Endodermal cell (in vitro differentiated cells): ENCODE measurements around the gene RAB6A. TPM values are rescaled to one million over a fixed set of nuclear protein-coding genes. Genes with fewer than 3 reads are reported as not detected.

Source experiments
- DNase-seq: peaks from one replicate; pipeline ENCODE4 v3.0.0-alpha.2; 2017
- H3K27ac ChIP-seq: 2 replicates; pipeline ENCODE4 v1.5.1; 2013; ENCODE audit warnings: mild to moderate bottlenecking, low read depth, low read length, moderate library complexity
- H3K27me3 ChIP-seq: 2 replicates; pipeline ENCODE4 v1.6.1; 2013; ENCODE audit warnings: mild to moderate bottlenecking, low read length, moderate library complexity; ENCODE audit not compliant: insufficient read depth, control insufficient read depth, poor library complexity, severe bottlenecking
- H3K36me3 ChIP-seq: 2 replicates; pipeline ENCODE4 v1.7.0; 2013; ENCODE audit warnings: mild to moderate bottlenecking, low read length, moderate library complexity; ENCODE audit not compliant: control insufficient read depth, insufficient read depth
- H3K4me1 ChIP-seq: one replicate; pipeline ENCODE4 v1.7.0; 2013; ENCODE audit warnings: low read length; ENCODE audit not compliant: control insufficient read depth, insufficient read depth
- H3K4me3 ChIP-seq: 2 replicates; pipeline ENCODE4 v1.5.1; 2013; ENCODE audit warnings: mild to moderate bottlenecking, low read length, moderate library complexity
- H3K9ac ChIP-seq: 2 replicates; pipeline ENCODE4 v1.6.1; 2013; ENCODE audit warnings: mild to moderate bottlenecking, low read length, moderate library complexity; ENCODE audit not compliant: poor library complexity, severe bottlenecking; ENCODE audit errors: extremely low read depth
- H3K9me3 ChIP-seq: 2 replicates; pipeline ENCODE4 v1.6.1; 2013; ENCODE audit warnings: mild to moderate bottlenecking, low read length, moderate library complexity; ENCODE audit not compliant: control insufficient read depth
- H3K27ac Mint-ChIP-seq: 2 replicates; pipeline ENCODE4 v1.8.0; 2020; ENCODE audit warnings: mixed read lengths
- H3K27me3 Mint-ChIP-seq: 2 replicates; pipeline ENCODE4 v1.8.0; 2021; ENCODE audit warnings: mild to moderate bottlenecking, mixed read lengths; ENCODE audit not compliant: insufficient read depth
- H3K36me3 Mint-ChIP-seq: 2 replicates; pipeline ENCODE4 v1.8.0; 2020; ENCODE audit warnings: low read depth, mixed read lengths
- H3K4me1 Mint-ChIP-seq: 2 replicates; pipeline ENCODE4 v1.8.0; 2020; ENCODE audit warnings: mixed read lengths
- H3K4me3 Mint-ChIP-seq: 2 replicates; pipeline ENCODE4 v1.8.0; 2020; ENCODE audit warnings: mild to moderate bottlenecking, moderate library complexity, mixed read lengths
- H3K9me3 Mint-ChIP-seq: 2 replicates; pipeline ENCODE4 v1.8.0; 2020; ENCODE audit warnings: mild to moderate bottlenecking, mixed read lengths
- WGBS, 2 experiments: methylation state at CpG; one replicate each; pipeline versions ENCODE4 v1.1.5 to v1.1.7; 2013; ENCODE audit warnings: missing lambda C conversion rate in 2 of 2, mixed read lengths in 1 of 2; ENCODE audit not compliant: insufficient coverage in 1 of 2, insufficient read length in 1 of 2; 5-methylcytosine and 5-hydroxymethylcytosine counted together
- total RNA-seq, 2 donors: library from RNA; stranded (reverse); fragmentation: NEBNext Ultra II Directional in 1 of 2; extraction: Animal tissue kit (Norgen Biotek cat#: 25700) in 1 of 2; gene quantifications; 2 replicates in 1 of 2; 3 replicates in 1 of 2; pipeline ENCODE4 v1.2.1, GENCODE V29; 2021
- TF ChIP-seq, protein P1 (sequence below): fragments of 200-600 bp; sonication (generic); conservative IDR thresholded peaks from 2 replicates; pipeline ENCODE4 v1.5.0; 2021; ENCODE audit warnings: antibody characterized with exemption, mild to moderate bottlenecking

RAB6A gene
- total RNA-seq, 2 donors from 2014 or later, result 77.9 to 79.5 TPM

DNA sequence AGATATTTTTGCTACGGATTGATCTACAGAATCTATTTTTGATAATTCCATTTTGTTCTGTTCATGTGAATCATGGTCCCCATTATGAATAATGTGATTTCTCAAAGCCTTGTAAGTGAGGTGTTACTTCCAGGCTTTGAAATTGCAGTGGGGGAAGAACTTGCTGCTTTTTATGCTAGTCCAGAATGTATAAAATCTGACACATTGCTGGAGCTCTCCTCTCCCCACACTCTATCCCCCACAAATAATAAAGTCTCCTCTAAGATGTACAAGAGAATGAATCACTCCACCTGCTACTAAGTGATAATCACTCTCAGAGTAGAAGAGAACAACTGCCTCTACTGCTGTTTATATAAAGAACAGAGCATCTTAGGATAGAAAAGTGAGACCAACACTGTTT, 5.9 kb upstream of the RAB6A start:
- no peaks in the 10 kb centered on the region for H3K36me3 ChIP-seq
- Mint-ChIP-seq H3K27ac (no peak overlapping the region), H3K36me3 (no peaks in the 10 kb centered on the region), H3K27me3 (no peaks in the 10 kb centered on the region), H3K4me3 (no peak overlapping the region), H3K4me1 (no peaks in the 10 kb centered on the region), H3K9me3 (no peaks in the 10 kb centered on the region)
- no peaks in the 10 kb centered on the region for H3K4me1 ChIP-seq
- DNase-seq, result no peak
- H3K27ac ChIP-seq, result no peak overlapping the region
- H3K9me3 ChIP-seq, result no peaks in the 10 kb centered on the region
- TF ChIP-seq, protein P1, sequence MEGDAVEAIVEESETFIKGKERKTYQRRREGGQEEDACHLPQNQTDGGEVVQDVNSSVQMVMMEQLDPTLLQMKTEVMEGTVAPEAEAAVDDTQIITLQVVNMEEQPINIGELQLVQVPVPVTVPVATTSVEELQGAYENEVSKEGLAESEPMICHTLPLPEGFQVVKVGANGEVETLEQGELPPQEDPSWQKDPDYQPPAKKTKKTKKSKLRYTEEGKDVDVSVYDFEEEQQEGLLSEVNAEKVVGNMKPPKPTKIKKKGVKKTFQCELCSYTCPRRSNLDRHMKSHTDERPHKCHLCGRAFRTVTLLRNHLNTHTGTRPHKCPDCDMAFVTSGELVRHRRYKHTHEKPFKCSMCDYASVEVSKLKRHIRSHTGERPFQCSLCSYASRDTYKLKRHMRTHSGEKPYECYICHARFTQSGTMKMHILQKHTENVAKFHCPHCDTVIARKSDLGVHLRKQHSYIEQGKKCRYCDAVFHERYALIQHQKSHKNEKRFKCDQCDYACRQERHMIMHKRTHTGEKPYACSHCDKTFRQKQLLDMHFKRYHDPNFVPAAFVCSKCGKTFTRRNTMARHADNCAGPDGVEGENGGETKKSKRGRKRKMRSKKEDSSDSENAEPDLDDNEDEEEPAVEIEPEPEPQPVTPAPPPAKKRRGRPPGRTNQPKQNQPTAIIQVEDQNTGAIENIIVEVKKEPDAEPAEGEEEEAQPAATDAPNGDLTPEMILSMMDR, result no peak
- 90 to 100% methylated on average over 1 of the region's 1 CpG for WGBS, 2 experiments
- no peak overlapping the region for H3K4me3 ChIP-seq
- H3K9ac ChIP-seq, result no peak overlapping the region
- H3K27me3 ChIP-seq, result no peaks in the 10 kb centered on the region

DNA sequence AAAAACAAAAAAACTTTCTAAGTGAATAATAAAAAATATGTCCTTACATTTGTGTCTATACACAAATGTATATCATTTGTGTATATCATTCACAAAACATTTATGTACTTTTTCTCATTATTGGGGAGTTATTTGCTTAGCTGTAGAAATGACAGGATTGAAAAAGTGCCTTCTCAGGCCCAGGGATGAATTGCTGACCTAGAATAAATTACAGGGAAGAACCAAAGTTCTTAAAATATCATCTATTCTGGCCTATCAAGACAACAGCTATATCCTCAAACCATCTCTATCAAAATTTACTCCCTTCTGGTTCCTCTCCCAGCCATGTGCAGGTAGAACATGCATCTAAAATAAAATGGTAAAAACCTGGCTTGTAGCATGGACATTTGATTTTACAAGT, 1.9 kb upstream of the RAB6A start:
- Histone ChIP-seq H3K9me3 (no peaks in the 10 kb centered on the region), H3K27ac (no peak overlapping the region), H3K4me3 (no peak overlapping the region), H3K4me1 (no peaks in the 10 kb centered on the region), H3K36me3 (no peaks in the 10 kb centered on the region), H3K27me3 (no peaks in the 10 kb centered on the region), H3K9ac (no peak overlapping the region)
- peaks cover 14% of the 10 kb centered on the region for H3K4me1 Mint-ChIP-seq
- TF ChIP-seq, protein P1, result no peak
- H3K4me3 Mint-ChIP-seq, result no peak overlapping the region
- H3K27me3 Mint-ChIP-seq, result no peaks in the 10 kb centered on the region
- H3K9me3 Mint-ChIP-seq, result no peaks in the 10 kb centered on the region
- H3K36me3 Mint-ChIP-seq, result no peaks in the 10 kb centered on the region
- no peak for DNase-seq
- no peak overlapping the region for H3K27ac Mint-ChIP-seq

- Mint-ChIP-seq H3K4me1 (peaks cover 16% of the 10 kb centered on the region), H3K4me3 (peak overlapping the region; percentile 94), H3K36me3 (peaks cover 3% of the 10 kb centered on the region), H3K9me3 (no peaks in the 10 kb centered on the region), H3K27ac (peak overlapping the region; percentile 97), H3K27me3 (no peaks in the 10 kb centered on the region)
- no peak for DNase-seq
- Histone ChIP-seq H3K9me3 (no peaks in the 10 kb centered on the region), H3K9ac (no peak overlapping the region), H3K27ac (peak overlapping the region; percentile 67), H3K4me3 (peak overlapping the region; percentile 96), H3K27me3 (no peaks in the 10 kb centered on the region), H3K4me1 (no peaks in the 10 kb centered on the region), H3K36me3 (no peaks in the 10 kb centered on the region)
- WGBS, 2 experiments, result 50 to 70% methylated on average over 11 to 15 of the region's 16 CpGs
- TF ChIP-seq, protein P1, result no peak
These were observed 600 bp upstream of the RAB6A start for GRCh38 chr11:73761403-73761945.
